ENCODE data around the gene MAP3K20.
"Not testable (repeated sequence)": the region's sequence is repeated elsewhere in the genome, so short reads cannot be mapped to it uniquely, and the experiment has no call there.

The MAP3K20 gene

GRCh38 chr2:173281898-173282297 lies 206.3 kb downstream of the MAP3K20 start:
- not testable (repeated sequence) for DNase-seq (ENCODE audit: low spot score)

DNA sequence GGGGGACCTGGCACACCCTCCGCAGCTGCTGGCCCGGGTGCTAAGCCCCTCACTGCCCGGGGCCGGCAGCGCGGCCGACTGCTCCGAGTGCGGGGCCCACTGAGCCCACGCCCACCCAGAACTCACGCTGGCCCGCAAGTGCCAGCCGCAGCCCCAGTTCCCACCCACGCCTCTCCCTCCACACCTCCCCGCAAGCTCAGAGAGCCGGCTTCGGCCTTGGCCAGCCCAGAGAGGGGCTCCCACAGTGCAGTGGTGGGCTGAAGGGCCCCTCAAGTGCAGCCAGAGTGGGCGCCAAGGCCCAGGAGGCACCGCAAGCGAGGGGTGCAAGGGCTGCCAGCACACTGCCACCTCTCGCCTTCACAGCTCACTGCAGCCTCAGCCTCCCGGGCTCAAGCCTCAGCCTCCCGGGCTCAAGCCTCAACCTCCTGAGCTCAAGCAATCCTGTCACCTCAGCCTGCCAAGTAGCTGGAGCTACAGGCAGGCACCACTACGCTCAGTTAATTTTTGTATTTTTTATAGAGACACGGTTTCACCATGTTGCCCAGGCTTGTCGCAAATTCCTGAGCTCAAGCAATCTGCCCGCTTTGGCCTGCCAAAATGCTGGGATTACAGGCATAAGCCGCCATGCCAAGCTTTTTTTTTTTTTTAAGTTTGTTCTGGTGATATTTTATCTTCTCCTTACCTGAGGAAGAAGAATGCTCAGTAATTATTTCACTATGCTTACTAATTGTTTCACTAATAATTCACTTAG lies 207.3 kb downstream of the MAP3K20 start:
- no peak for DNase-seq (ENCODE audit: low spot score)

- no peak for DNase-seq (ENCODE audit: low spot score)
Observed at GRCh38 chr2:173286153-173286809, 210.6 kb downstream of the MAP3K20 start.

GRCh38 chr2:173287594-173287993 lies 211.9 kb downstream of the MAP3K20 start:
- DNase-seq (ENCODE audit: low spot score), result no peak

GRCh38 chr2:173288561-173288960 lies 212.9 kb downstream of the MAP3K20 start:
- no peak for DNase-seq (ENCODE audit: low spot score)

- no peak for DNase-seq (ENCODE audit: low spot score)
Observed at GRCh38 chr2:173290046-173290445, 214.4 kb downstream of the MAP3K20 start.

GRCh38 chr2:173290518-173290917 lies 214.9 kb downstream of the MAP3K20 start:
- DNase-seq (ENCODE audit: low spot score), result no peak

DNA sequence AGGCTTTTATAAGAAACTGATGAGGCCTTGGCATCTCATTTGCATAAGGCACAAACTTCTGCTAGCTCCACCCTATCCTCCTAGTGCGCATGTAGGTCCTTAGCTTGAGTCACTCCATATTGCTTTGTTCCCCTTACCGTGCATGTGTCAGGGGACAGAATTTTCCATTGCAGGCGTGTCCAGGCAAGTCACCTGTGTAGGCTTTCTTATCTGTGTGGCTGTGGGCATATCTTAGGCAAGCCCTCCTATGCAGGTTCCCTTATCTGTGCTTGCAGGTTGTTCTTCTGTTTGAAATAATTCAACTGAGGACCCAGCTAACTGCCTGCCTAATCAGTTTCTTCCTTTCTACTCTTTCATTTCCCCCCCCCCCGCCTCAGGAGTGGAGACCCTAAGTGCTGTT lies 215.8 kb downstream of the MAP3K20 start:
- DNase-seq (ENCODE audit: low spot score), result no peak

GRCh38 chr2:173296235-173296634 lies 220.6 kb downstream of the MAP3K20 start:
- DNase-seq (ENCODE audit: low spot score), result no peak

GRCh38 chr2:173298536-173299097 lies 223.0 kb downstream of the MAP3K20 start:
- DNase-seq (ENCODE audit: low spot score), result no peak

GRCh38 chr2:173299764-173300163 lies 224.1 kb downstream of the MAP3K20 start:
- DNase-seq (ENCODE audit: low spot score), result no peak

- DNase-seq (ENCODE audit: low spot score), result no peak
Observed at GRCh38 chr2:173300458-173300857, 224.8 kb downstream of the MAP3K20 start.

DNA sequence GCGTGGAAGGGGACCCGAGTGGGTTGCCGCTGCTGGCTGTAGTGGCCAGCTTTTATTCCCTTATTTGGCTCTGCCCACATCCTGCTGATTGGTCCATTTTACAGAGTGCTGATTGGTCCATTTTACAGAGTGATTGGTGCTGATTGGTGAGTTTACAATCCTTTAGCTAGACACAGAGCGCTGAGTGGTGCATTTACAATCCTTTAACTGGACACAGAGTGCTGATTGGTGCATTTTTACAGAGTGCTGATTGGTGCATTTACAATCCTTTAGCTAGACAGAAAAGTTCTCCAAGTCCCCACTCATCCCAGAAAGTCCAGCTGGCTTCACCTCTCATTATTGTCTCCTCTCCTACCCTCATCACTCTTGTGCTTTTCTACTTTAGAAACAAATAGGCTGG lies 225.9 kb downstream of the MAP3K20 start:
- not testable (repeated sequence) for DNase-seq (ENCODE audit: low spot score)

GRCh38 chr2:173305303-173305702 lies 229.7 kb downstream of the MAP3K20 start:
- DNase-seq (ENCODE audit: low spot score), result no peak

GRCh38 chr2:173307293-173307692 lies 231.6 kb downstream of the MAP3K20 start:
- DNase-seq (ENCODE audit: low spot score), result no peak

DNA sequence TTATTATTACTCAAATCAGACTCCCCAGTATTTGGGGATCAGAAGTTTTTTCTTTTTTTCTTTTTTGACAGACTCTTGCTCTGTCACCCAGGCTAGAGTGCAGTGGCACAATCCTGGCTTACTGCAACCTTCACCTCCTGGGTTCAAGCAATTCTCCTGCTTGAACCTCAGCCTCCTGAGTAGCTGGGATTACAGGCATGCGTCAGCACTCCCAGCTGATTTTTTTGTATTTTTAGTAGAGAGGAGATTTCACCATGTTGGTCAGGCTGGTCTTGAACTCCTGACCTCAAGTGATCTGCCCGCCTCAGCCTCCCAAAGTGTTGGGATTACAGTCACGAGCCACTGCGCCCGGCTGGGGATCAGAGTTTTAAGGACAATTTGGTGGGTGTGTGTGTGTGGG lies 233.7 kb downstream of the MAP3K20 start:
- DNase-seq (ENCODE audit: low spot score), result not testable (repeated sequence)

DNA sequence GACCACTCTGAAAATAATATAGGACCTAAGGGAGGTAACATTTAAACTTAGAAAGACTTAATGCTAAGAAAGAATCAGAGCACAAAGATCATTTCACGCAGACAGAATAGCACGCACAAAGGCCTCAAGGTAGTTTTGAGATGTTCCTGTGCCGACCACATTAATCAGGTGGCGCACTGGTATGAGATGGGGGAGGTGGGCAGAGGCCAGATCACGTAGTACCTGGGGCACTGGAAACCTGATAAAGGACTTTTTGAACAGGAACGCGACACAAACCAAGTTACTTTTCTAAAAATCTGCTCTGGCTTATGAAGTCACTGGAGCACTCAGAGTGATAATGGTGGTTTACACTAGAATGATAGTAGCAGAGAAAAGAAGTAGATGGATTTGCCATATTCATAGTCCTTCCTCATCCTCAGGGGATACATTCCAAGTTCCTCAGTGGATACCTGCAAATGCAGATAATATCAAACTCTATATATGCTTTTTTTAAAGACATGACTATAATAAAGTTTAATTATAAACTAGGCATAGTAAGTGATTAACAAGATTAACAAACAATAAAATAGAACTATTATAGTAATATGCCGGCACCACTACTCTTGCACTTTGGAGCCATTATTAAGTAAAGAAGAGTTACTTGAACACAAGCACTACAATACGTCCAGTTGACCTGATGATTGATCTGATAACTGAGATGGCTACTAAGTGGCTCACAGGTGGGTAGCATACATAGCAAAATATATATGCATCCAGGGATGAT lies 236.4 kb downstream of the MAP3K20 start:
- DNase-seq (ENCODE audit: low spot score), result no peak

All from CD4-positive, alpha-beta T cell treated with Interleukin-6 at 100 ng/mL for 8 hours (primary cell).